ENCODE data around the gene KCNH2. TPM values are rescaled to one million over a fixed set of nuclear protein-coding genes. Genes with fewer than 3 reads are reported as not detected.
A peak's percentile ranks its signal among the peaks of the same experiment; 100 is the strongest.

Gene KCNH2
- total and polyA plus RNA-seq, 10 donors, result 0.67 to 5.1 (median 2.3) TPM

DNA sequence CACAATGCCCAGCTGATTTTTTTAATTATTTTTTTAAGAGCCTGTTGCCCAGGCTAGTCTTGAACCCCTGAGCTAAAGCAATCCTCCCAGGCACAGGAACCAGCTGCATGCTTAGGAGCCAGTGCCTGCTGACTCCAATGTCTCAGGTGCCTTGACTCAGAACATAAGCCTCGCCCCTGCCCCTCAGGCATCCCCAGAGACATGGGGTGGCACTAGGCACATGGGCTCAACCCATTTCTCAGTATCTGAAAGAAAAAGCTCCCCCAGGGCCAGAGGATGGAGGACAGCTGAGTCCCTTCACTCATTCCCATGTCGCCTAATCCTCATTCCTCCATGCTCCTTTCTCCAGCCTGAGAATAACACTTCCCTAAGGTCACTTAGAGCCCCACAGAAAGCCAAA, 39.1 kb downstream of the KCNH2 start:
- no peak for DNase-seq
- H3K36me3 ChIP-seq, result no peaks in the 10 kb centered on the region
- WGBS, 5 donors, result 83 to 93% (median 85%) methylated on average over 2 of the region's 2 CpGs
- no peak overlapping the region for H3K27ac ChIP-seq
- TF ChIP-seq POLR2AphosphoS5 (IDR thresholded peaks at IDR 0.05), result no peak
- TF ChIP-seq POLR2A (IDR thresholded peaks at IDR 0.05), result no peak
- TF ChIP-seq, protein P1, sequence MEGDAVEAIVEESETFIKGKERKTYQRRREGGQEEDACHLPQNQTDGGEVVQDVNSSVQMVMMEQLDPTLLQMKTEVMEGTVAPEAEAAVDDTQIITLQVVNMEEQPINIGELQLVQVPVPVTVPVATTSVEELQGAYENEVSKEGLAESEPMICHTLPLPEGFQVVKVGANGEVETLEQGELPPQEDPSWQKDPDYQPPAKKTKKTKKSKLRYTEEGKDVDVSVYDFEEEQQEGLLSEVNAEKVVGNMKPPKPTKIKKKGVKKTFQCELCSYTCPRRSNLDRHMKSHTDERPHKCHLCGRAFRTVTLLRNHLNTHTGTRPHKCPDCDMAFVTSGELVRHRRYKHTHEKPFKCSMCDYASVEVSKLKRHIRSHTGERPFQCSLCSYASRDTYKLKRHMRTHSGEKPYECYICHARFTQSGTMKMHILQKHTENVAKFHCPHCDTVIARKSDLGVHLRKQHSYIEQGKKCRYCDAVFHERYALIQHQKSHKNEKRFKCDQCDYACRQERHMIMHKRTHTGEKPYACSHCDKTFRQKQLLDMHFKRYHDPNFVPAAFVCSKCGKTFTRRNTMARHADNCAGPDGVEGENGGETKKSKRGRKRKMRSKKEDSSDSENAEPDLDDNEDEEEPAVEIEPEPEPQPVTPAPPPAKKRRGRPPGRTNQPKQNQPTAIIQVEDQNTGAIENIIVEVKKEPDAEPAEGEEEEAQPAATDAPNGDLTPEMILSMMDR (IDR thresholded peaks at IDR 0.05 in 8 of 11, conservative IDR thresholded peaks at IDR 0.05 in 3 of 11), result no peak
- peaks cover 0 to 30% (median 0%) of the 10 kb centered on the region in 7 donors for H3K27me3 ChIP-seq (replicated peaks in 1 of 7)
- H3K4me3 ChIP-seq, result no peak overlapping the region
- peaks cover 4 to 30% (median 20%) of the 10 kb centered on the region in 6 donors for H3K4me1 ChIP-seq
- intact Hi-C loops (cut with DNase I; ENCODE audit: low total_unique reads), result no loop called here
- H3K9me3 ChIP-seq, result no peaks in the 10 kb centered on the region

DNA sequence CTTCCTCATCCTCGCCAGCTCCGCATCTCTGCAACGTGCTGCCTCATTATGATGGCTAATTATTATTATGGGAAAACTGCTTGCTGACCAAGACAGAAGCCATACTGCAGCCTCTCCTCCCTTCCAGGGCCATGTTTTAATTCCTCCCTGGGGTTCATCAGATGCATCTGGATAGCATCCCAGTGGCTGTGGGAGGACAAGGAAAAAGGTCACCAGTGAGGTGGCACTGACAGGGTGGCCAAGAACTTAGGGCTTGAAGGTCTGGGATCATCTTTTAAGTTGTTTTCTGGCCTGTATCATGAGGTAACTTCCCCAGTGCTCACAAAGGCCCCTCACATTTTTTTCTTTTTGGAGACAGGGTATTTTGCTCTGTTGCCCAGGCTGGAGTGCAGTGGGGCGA, 39.6 kb downstream of the KCNH2 start:
- no peak for TF ChIP-seq POLR2A (IDR thresholded peaks at IDR 0.05)
- no peak for TF ChIP-seq POLR2AphosphoS5 (IDR thresholded peaks at IDR 0.05)
- TF ChIP-seq, protein P1 (IDR thresholded peaks at IDR 0.05 in 8 of 11, conservative IDR thresholded peaks at IDR 0.05 in 3 of 11), result no peak
- intact Hi-C loops (cut with DNase I; ENCODE audit: low total_unique reads), result no loop called here
- WGBS, 5 donors, result 40 to 56% (median 51%) methylated on average over 4 of the region's 4 CpGs

DNA sequence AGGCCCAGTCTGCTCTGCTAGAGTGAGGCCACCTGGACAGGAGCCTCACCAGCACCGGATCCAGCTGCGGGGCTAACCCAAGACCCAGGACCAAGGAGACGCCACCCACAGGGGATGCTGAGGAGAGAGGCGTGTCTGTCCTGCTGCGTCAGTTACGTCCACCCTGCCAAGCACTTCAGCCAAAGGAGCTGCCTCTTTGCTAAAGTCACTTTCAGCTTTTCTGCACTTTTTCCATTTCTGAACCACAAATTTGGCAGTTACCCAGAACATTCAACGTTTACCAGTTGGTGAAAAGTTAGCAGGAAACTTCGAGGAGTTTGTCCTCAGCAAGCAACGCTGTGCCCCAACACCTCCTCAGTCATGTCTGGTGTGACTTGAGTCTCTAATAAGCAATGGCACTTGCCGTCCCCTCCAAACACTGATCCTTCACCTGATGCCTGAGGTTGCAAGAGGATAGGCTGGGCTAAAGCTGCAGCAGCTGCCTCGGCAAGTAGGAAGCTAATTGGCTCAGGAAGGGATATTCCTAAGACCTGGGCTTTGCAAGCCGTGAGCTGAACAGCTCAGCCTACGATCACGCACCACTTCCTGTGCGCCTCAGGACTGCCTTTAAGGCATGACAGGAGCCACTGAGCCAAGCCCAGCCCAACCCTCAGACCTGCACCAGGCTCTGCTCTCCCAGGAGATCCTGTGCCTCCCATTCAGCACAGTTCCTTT, 40.1 kb downstream of the KCNH2 start:
- Histone ChIP-seq H3K9me3 (no peaks in the 10 kb centered on the region), H3K4me3 (peak overlapping the region in 1 of 8 donors; percentile 38), H3K27me3 (replicated peaks in 1 of 7) (peaks cover 0 to 30% (median 0%) of the 10 kb centered on the region in 7 donors), H3K4me1 (peaks cover 4 to 30% (median 20%) of the 10 kb centered on the region in 6 donors), H3K36me3 (no peaks in the 10 kb centered on the region), H3K27ac (peak overlapping the region in 1 of 8 donors; percentile 32)
- TF ChIP-seq POLR2A (IDR thresholded peaks at IDR 0.05), result no peak
- DNase-seq, result no peak
- intact Hi-C loops (cut with DNase I; ENCODE audit: low total_unique reads), result no loop called here
- WGBS, 5 donors, result 6 to 22% (median 10%) methylated on average over 12 to 15 of the region's 15 CpGs

More for the DNA sequence above, 39.6 kb downstream of the KCNH2 start:
- DNase-seq, result no peak
- Histone ChIP-seq H3K4me1 (peaks cover 4 to 30% (median 20%) of the 10 kb centered on the region in 6 donors), H3K27me3 (replicated peaks in 1 of 7) (peaks cover 0 to 30% (median 0%) of the 10 kb centered on the region in 7 donors), H3K27ac (peak overlapping the region in 1 of 8 donors; percentile 32), H3K36me3 (no peaks in the 10 kb centered on the region), H3K4me3 (no peak overlapping the region), H3K9me3 (no peaks in the 10 kb centered on the region)

DNA sequence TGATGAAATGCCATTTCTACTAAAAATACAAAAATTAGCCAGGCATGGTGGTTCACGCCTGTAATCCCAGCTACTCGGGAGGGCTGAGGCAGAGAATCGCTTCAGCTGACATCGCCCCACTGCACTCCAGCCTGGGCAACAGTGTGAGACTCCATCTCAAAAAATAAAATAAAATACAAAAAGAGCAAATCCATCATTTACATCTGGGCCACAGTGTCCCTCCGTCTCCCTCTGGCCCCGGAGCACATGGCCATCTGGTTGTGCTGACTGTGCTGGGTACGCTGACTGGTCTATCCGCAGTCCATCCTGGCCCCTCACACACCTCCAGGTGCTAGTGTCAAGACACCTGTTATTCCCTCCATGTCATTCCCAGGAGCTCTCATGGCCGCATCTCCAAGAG, 42.1 kb downstream of the KCNH2 start:
- no peak overlapping the region for H3K4me3 ChIP-seq
- H3K27ac ChIP-seq, result no peak overlapping the region
- H3K36me3 ChIP-seq, result no peaks in the 10 kb centered on the region
- 91 to 97% (median 94%) methylated on average over 9 of the region's 9 CpGs for WGBS, 5 donors
- peaks cover 4 to 17% (median 11%) of the 10 kb centered on the region in 6 donors for H3K4me1 ChIP-seq
- TF ChIP-seq POLR2A (IDR thresholded peaks at IDR 0.05) (no peak), POLR2AphosphoS5 (IDR thresholded peaks at IDR 0.05) (no peak)
- TF ChIP-seq, protein P1 (IDR thresholded peaks at IDR 0.05 in 8 of 11, conservative IDR thresholded peaks at IDR 0.05 in 3 of 11), result no peak
- no peaks in the 10 kb centered on the region for H3K9me3 ChIP-seq
- peaks cover 0 to 30% (median 0%) of the 10 kb centered on the region in 7 donors for H3K27me3 ChIP-seq (replicated peaks in 1 of 7)
- intact Hi-C loops (cut with DNase I; ENCODE audit: low total_unique reads), result no loop called here
- DNase-seq, result no peak
